ENCODE data around the gene GNB1. TPM values are rescaled to one million over a fixed set of nuclear protein-coding genes. Genes with fewer than 3 reads are reported as not detected.

Gene GNB1
- total RNA-seq, 1 donor from 2014 or later: 427 TPM

GRCh38 chr1:1788646-1789431 lies 102.0 kb downstream of the GNB1 start:
- Mint-ChIP-seq H3K27me3 (ENCODE audit: unreplicated experiment) (peaks cover 19% of the 10 kb centered on the region), H3K27ac (ENCODE audit: unreplicated experiment) (peak overlapping the region; percentile 50), H3K4me3 (ENCODE audit: unreplicated experiment) (peak overlapping the region; percentile 86), H3K36me3 (ENCODE audit: low read depth, unreplicated experiment) (peaks cover 60% of the 10 kb centered on the region), H3K4me1 (ENCODE audit: unreplicated experiment) (no peaks in the 10 kb centered on the region), H3K9me3 (ENCODE audit: unreplicated experiment) (no peaks in the 10 kb centered on the region)
- TF ChIP-seq, protein P1, sequence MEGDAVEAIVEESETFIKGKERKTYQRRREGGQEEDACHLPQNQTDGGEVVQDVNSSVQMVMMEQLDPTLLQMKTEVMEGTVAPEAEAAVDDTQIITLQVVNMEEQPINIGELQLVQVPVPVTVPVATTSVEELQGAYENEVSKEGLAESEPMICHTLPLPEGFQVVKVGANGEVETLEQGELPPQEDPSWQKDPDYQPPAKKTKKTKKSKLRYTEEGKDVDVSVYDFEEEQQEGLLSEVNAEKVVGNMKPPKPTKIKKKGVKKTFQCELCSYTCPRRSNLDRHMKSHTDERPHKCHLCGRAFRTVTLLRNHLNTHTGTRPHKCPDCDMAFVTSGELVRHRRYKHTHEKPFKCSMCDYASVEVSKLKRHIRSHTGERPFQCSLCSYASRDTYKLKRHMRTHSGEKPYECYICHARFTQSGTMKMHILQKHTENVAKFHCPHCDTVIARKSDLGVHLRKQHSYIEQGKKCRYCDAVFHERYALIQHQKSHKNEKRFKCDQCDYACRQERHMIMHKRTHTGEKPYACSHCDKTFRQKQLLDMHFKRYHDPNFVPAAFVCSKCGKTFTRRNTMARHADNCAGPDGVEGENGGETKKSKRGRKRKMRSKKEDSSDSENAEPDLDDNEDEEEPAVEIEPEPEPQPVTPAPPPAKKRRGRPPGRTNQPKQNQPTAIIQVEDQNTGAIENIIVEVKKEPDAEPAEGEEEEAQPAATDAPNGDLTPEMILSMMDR (IDR thresholded peaks at IDR 0.05; ENCODE audit: unreplicated experiment): peak; percentile 31
- DNase-seq (ENCODE audit: low spot score): peak; percentile 32

GRCh38 chr1:1788136-1788535 lies 102.8 kb downstream of the GNB1 start:
- TF ChIP-seq, protein P1 (IDR thresholded peaks at IDR 0.05; ENCODE audit: unreplicated experiment): no peak
- H3K27ac Mint-ChIP-seq (ENCODE audit: unreplicated experiment): no peak overlapping the region

GRCh38 chr1:1786836-1787605 lies 103.9 kb downstream of the GNB1 start:
- no peak for DNase-seq (ENCODE audit: low spot score)
- Mint-ChIP-seq H3K27me3 (ENCODE audit: unreplicated experiment) (peaks cover 18% of the 10 kb centered on the region), H3K27ac (ENCODE audit: unreplicated experiment) (no peak overlapping the region), H3K9me3 (ENCODE audit: unreplicated experiment) (no peaks in the 10 kb centered on the region), H3K4me1 (ENCODE audit: unreplicated experiment) (peaks cover 3% of the 10 kb centered on the region), H3K4me3 (ENCODE audit: unreplicated experiment) (peak overlapping the region; percentile 33), H3K36me3 (ENCODE audit: low read depth, unreplicated experiment) (peaks cover 45% of the 10 kb centered on the region)
- TF ChIP-seq, protein P1 (IDR thresholded peaks at IDR 0.05; ENCODE audit: unreplicated experiment): no peak

More at GRCh38 chr1:1788136-1788535, 102.8 kb downstream of the GNB1 start:
- H3K4me1 Mint-ChIP-seq (ENCODE audit: unreplicated experiment): peaks cover 2% of the 10 kb centered on the region
- H3K9me3 Mint-ChIP-seq (ENCODE audit: unreplicated experiment): no peaks in the 10 kb centered on the region
- H3K4me3 Mint-ChIP-seq (ENCODE audit: unreplicated experiment): no peak overlapping the region
- peaks cover 53% of the 10 kb centered on the region for H3K36me3 Mint-ChIP-seq (ENCODE audit: low read depth, unreplicated experiment)
- peaks cover 17% of the 10 kb centered on the region for H3K27me3 Mint-ChIP-seq (ENCODE audit: unreplicated experiment)
- DNase-seq (ENCODE audit: low spot score): no peak

DNA sequence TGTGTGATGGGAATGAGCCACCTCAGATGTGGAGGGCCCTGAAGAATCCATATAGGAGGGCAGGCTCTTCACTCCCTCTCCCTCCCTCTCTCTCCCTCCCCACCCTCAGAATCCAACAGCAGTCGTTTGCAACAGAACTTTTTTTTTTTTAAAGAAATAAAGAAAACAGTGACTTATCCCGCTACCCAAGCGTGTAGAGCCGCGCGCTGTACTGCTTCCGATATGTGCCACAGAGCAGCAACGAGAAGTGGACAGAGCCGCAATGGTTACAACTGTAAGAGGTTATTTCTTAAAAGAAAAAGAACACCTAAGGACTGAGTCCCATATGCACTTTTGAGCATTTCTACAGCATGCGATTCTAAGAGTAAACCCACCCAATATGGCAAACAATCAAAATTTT lies 105.2 kb downstream of the GNB1 start:
- H3K27me3 Mint-ChIP-seq (ENCODE audit: unreplicated experiment): peaks cover 14% of the 10 kb centered on the region
- no peak overlapping the region for H3K4me3 Mint-ChIP-seq (ENCODE audit: unreplicated experiment)
- peaks cover 12% of the 10 kb centered on the region for H3K4me1 Mint-ChIP-seq (ENCODE audit: unreplicated experiment)
- no peak overlapping the region for H3K27ac Mint-ChIP-seq (ENCODE audit: unreplicated experiment)
- no peaks in the 10 kb centered on the region for H3K9me3 Mint-ChIP-seq (ENCODE audit: unreplicated experiment)
- TF ChIP-seq, protein P1 (IDR thresholded peaks at IDR 0.05; ENCODE audit: unreplicated experiment): no peak
- DNase-seq (ENCODE audit: low spot score): no peak
- H3K36me3 Mint-ChIP-seq (ENCODE audit: low read depth, unreplicated experiment): peaks cover 41% of the 10 kb centered on the region

All from endothelial cell (in vitro differentiated cells).